HL-60 (cell line): ENCODE data around the gene CD99L2.

Experiments used
- DNase-seq, 2 experiments: peaks; one replicate each; pipeline ENCODE4 v3.0.0-alpha.2; 2010 to 2020; ENCODE audit warnings: low read depth in 1 of 2, low spot score in 1 of 2
- H3K27ac ChIP-seq: fragments of 250-450 bp; sonication (Bioruptor Pico); replicated peaks from 2 replicates; pipeline ENCODE4 v1.5.1; 2020; ENCODE audit warnings: mild to moderate bottlenecking, moderate library complexity
- H3K27me3 ChIP-seq: fragments of 250-450 bp; sonication (Bioruptor Pico); 2 replicates; pipeline ENCODE4 v1.5.1; 2021; ENCODE audit warnings: mild to moderate bottlenecking, moderate library complexity; ENCODE audit not compliant: insufficient read depth, poor library complexity, severe bottlenecking
- H3K4me3 ChIP-seq: replicated peaks from 2 replicates; pipeline ENCODE4 v1.5.1; 2011; ENCODE audit warnings: mild to moderate bottlenecking, control low read depth, low read length; ENCODE audit not compliant: insufficient read depth
- CTCF ChIP-seq: IDR thresholded peaks from one replicate; pipeline ENCODE4 v1.5.1; 2011; ENCODE audit warnings: low read length, control low read depth, inconsistent platforms; ENCODE audit not compliant: insufficient read depth
- GABPA ChIP-seq: IDR thresholded peaks from 2 replicates; pipeline ENCODE4 v1.6.1; 2012; ENCODE audit warnings: low read depth
- POLR2AphosphoS5 ChIP-seq: IDR thresholded peaks from 2 replicates; pipeline ENCODE4 v1.6.1; 2012; ENCODE audit warnings: low read depth
- SPI1 ChIP-seq: IDR thresholded peaks from 2 replicates; pipeline ENCODE4 v1.6.1; 2012; ENCODE audit warnings: low read depth, mild to moderate bottlenecking, borderline replicate concordance
- TF ChIP-seq, protein P1 (sequence below): IDR thresholded peaks from 2 replicates; pipeline ENCODE4 v1.6.1; 2012; ENCODE audit warnings: low read depth; ENCODE audit not compliant: insufficient replicate concordance

CD99L2 gene

DNA sequence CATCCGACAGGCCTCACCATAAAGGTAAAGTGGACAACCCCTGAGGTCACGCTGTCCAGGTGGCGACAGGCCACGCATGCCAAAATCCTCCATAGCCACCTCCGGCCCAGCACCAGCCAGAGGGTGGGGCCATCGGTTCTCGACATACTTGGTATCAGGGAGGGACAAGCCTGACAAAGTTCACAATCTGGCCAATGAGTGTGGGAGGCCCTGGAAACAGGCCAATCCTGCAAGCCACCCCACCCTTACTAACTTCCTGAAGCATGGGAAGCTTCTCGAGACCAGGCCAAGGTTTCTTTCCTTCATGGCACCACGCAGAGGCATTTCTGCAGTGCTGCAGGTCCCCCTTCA lies 131.4 kb downstream of the CD99L2 start:
- Histone ChIP-seq H3K27ac (peak overlapping the region; percentile 67), H3K27me3 (no peaks in the 10 kb centered on the region), H3K4me3 (no peak overlapping the region)
- TF ChIP-seq GABPA: no peak
- TF ChIP-seq, protein P1, sequence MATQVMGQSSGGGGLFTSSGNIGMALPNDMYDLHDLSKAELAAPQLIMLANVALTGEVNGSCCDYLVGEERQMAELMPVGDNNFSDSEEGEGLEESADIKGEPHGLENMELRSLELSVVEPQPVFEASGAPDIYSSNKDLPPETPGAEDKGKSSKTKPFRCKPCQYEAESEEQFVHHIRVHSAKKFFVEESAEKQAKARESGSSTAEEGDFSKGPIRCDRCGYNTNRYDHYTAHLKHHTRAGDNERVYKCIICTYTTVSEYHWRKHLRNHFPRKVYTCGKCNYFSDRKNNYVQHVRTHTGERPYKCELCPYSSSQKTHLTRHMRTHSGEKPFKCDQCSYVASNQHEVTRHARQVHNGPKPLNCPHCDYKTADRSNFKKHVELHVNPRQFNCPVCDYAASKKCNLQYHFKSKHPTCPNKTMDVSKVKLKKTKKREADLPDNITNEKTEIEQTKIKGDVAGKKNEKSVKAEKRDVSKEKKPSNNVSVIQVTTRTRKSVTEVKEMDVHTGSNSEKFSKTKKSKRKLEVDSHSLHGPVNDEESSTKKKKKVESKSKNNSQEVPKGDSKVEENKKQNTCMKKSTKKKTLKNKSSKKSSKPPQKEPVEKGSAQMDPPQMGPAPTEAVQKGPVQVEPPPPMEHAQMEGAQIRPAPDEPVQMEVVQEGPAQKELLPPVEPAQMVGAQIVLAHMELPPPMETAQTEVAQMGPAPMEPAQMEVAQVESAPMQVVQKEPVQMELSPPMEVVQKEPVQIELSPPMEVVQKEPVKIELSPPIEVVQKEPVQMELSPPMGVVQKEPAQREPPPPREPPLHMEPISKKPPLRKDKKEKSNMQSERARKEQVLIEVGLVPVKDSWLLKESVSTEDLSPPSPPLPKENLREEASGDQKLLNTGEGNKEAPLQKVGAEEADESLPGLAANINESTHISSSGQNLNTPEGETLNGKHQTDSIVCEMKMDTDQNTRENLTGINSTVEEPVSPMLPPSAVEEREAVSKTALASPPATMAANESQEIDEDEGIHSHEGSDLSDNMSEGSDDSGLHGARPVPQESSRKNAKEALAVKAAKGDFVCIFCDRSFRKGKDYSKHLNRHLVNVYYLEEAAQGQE: no peak
- no peak for TF ChIP-seq CTCF
- no peak for TF ChIP-seq POLR2AphosphoS5
- no peak for TF ChIP-seq SPI1
- DNase-seq: peak; percentile 7 to 28

DNA sequence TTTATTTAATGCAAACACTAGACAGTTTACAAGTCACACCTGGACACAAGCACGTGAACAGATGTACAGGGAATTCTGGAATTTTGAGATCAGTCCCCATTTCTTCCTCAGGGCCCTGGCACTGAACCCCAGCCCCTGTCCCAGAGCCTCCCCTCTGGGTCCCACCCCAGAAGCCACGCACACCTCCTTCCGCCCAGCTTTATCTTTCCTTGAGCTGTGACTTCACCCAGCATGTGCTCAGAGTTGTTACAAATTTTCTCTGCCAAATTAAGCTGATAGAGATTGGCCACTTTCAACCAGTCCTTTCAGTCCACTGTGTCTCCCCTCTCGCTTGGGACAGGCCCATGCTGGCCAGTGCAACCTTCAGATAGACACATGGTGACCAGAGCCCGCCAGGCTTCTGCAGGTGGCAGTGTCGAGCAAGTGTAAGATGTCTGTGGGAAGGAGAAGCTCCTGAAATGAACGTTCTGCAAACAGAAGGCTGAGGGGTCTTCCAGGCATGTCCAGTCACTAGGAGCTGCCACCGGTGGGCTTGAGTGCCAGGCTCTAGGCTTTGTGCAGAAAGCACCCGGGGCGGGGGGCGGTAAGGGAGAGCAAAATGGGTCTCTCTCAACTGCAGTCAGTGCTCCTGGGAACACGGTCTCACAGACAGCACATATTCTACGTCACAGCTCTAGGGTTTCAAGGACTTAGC lies 132.0 kb downstream of the CD99L2 start:
- Histone ChIP-seq H3K27ac (peak overlapping the region; percentile 67), H3K27me3 (no peaks in the 10 kb centered on the region), H3K4me3 (no peak overlapping the region)
- TF ChIP-seq POLR2AphosphoS5 (no peak), SPI1 (no peak), GABPA (no peak)
- TF ChIP-seq, protein P1: no peak
- DNase-seq: peak in 1 of 2 experiments; percentile 13

DNA sequence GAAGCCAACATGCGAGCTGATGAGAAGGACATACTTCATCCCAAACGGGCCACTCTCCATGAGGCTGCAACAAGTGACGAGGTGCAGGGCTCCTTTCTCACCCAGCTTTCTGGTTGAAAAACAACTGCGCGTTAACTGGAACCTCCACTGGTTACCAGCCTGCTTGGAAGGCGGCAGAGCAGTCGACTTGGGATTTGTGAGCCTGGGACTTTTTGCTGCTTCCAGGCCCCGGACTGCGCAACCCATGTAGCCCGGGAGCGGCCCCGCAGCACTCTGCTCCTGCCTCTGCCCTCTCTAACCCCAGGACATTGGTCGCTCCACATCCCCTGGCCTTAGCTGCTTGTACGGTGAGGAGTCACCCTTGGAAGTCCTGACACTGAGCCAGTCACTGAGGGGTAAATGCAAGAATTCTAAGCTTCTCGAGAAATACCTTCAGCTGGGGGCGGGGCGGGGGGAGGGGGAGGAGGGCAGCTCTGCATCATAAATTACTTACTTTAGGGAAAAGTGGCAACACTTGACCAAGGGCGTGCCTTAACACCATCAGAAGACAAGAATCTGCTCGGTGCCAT lies 132.6 kb downstream of the CD99L2 start:
- TF ChIP-seq, protein P1: no peak
- no peak for TF ChIP-seq SPI1
- TF ChIP-seq CTCF: no peak
- TF ChIP-seq POLR2AphosphoS5: no peak
- no peak for TF ChIP-seq GABPA
- H3K4me3 ChIP-seq: no peak overlapping the region
- no peak for DNase-seq
- H3K27me3 ChIP-seq: no peaks in the 10 kb centered on the region
- H3K27ac ChIP-seq: no peak overlapping the region
